Mucosa of rectum (tissue), 2 donors: ENCODE results near the gene EIF3B.
"Not testable (repeated sequence)": the region's sequence is repeated elsewhere in the genome, so short reads cannot be mapped to it uniquely, and the experiment has no call there.

Experiments used
- H3K27ac ChIP-seq, 2 donors: one replicate each; pipeline ENCODE4 v1.7.0; 2013; ENCODE audit warnings: inconsistent platforms in 2 of 2, low read depth in 2 of 2, low read length in 2 of 2
- H3K27me3 ChIP-seq, 2 donors: one replicate each; pipeline ENCODE4 v1.7.0; 2013; ENCODE audit warnings: low read length in 2 of 2; ENCODE audit not compliant: control insufficient read depth in 2 of 2, insufficient read depth in 2 of 2
- H3K36me3 ChIP-seq, 2 donors: one replicate each; pipeline ENCODE4 v1.7.0; 2013; ENCODE audit warnings: low read length in 2 of 2; ENCODE audit not compliant: control insufficient read depth in 2 of 2, insufficient read depth in 2 of 2
- H3K4me1 ChIP-seq, 2 donors: one replicate each; pipeline ENCODE4 v1.7.0; 2013; ENCODE audit warnings: low read length in 2 of 2, mild to moderate bottlenecking in 1 of 2; ENCODE audit not compliant: control insufficient read depth in 2 of 2, insufficient read depth in 2 of 2
- H3K4me3 ChIP-seq, 2 donors: one replicate each; pipeline ENCODE4 v1.7.0; 2013; ENCODE audit warnings: low read length in 2 of 2
- H3K9ac ChIP-seq, 2 donors: one replicate each; pipeline ENCODE4 v1.7.0; 2013; ENCODE audit warnings: low read length in 2 of 2, low read depth in 1 of 2, mild to moderate bottlenecking in 1 of 2
- H3K9me3 ChIP-seq, 2 donors: one replicate each; pipeline ENCODE4 v1.7.0; 2013; ENCODE audit warnings: low read length in 2 of 2; ENCODE audit not compliant: control insufficient read depth in 2 of 2
- donor health status: healthy.
- donor health status: Normal muscosa, but diverticular disease.

Gene EIF3B

GRCh38 chr7:2383543-2384274 is 29.1 kb downstream of the EIF3B start:
- H3K4me1 ChIP-seq = no peaks in the 10 kb centered on the region
- peaks cover 28 to 30% of the 10 kb centered on the region in 2 donors for H3K36me3 ChIP-seq
- no peak overlapping the region for H3K4me3 ChIP-seq
- no peaks in the 10 kb centered on the region for H3K27me3 ChIP-seq
- no peak overlapping the region for H3K9ac ChIP-seq
- no peaks in the 10 kb centered on the region for H3K9me3 ChIP-seq
- no peak overlapping the region for H3K27ac ChIP-seq

GRCh38 chr7:2384354-2385243 is 30.0 kb downstream of the EIF3B start:
- no peak overlapping the region for H3K27ac ChIP-seq
- H3K9me3 ChIP-seq = no peaks in the 10 kb centered on the region
- no peaks in the 10 kb centered on the region for H3K4me1 ChIP-seq
- H3K36me3 ChIP-seq = peaks cover 19 to 21% of the 10 kb centered on the region in 2 donors
- no peak overlapping the region for H3K4me3 ChIP-seq
- no peaks in the 10 kb centered on the region for H3K27me3 ChIP-seq
- no peak overlapping the region for H3K9ac ChIP-seq

GRCh38 chr7:2386122-2386521 is 31.5 kb downstream of the EIF3B start:
- not testable (repeated sequence) for H3K4me3 ChIP-seq, H3K27ac ChIP-seq, H3K9me3 ChIP-seq, H3K9ac ChIP-seq, H3K27me3 ChIP-seq, H3K36me3 ChIP-seq, H3K4me1 ChIP-seq

DNA sequence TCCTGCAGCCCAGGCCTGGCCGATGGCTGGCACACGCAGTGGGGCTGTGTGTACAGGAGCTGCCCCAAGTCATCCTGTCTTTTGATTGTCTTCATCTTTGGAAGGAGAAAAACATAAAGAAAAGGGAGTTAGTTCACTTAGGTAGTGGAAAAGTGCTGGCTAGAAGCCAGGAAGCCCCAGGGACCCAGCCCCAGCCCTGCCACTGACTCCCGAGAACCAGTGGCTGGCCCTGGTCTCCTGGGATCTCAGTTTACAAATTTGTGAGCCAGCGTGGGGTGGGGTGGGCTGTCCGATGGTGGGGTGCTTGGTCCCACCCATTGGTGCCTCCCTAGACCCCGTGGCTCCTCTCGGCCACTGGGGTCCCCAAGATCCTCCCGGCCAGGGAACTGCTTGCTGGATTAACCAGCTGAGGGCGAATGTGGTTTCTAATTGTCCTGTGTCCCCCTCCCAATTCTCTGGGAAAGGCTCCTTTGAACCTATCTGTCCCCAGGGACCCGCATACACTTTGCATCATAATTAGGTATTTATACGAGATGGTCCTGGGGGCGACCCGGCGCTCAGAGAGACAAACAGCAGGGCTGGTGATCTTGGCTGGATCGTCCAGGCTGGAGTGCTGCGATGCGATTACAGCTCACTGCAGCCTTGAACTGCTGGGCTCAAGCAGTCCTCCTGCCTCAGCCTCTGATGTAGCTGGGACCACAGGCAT is 32.5 kb downstream of the EIF3B start:
- Histone ChIP-seq H3K27me3 (no peaks in the 10 kb centered on the region), H3K9ac (no peak overlapping the region), H3K36me3 (peaks cover 0 to 1% of the 10 kb centered on the region in 2 donors), H3K9me3 (no peaks in the 10 kb centered on the region), H3K27ac (no peak overlapping the region), H3K4me3 (no peak overlapping the region), H3K4me1 (no peaks in the 10 kb centered on the region)

GRCh38 chr7:2387897-2388636 is 33.4 kb downstream of the EIF3B start:
- Histone ChIP-seq H3K9ac (no peak overlapping the region), H3K27ac (no peak overlapping the region), H3K36me3 (no peaks in the 10 kb centered on the region), H3K4me3 (no peak overlapping the region), H3K9me3 (no peaks in the 10 kb centered on the region), H3K4me1 (no peaks in the 10 kb centered on the region), H3K27me3 (no peaks in the 10 kb centered on the region)

DNA sequence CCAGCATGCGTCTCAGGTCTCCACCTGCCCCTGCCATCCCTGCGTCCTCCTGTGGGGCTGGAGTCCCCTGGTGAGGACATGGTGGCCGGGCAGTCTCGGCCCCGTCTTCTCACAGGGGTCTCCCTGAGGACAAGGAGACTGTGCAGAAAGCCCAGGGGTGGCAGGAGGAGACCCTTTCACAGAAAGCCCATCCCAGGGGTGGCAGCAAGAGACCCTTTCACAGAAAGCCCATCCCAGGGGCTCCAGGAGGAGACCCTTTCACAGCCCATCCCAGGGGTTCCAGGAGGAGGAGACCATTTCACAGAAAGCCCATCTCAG is 34.0 kb downstream of the EIF3B start:
- Histone ChIP-seq H3K9me3 (no peaks in the 10 kb centered on the region), H3K9ac (no peak overlapping the region), H3K27ac (no peak overlapping the region), H3K27me3 (no peaks in the 10 kb centered on the region), H3K4me1 (no peaks in the 10 kb centered on the region), H3K4me3 (no peak overlapping the region), H3K36me3 (no peaks in the 10 kb centered on the region)

GRCh38 chr7:2390020-2390816 is 35.6 kb downstream of the EIF3B start:
- H3K9ac ChIP-seq, H3K36me3 ChIP-seq, H3K27me3 ChIP-seq, H3K27ac ChIP-seq, H3K4me1 ChIP-seq, H3K9me3 ChIP-seq, H3K4me3 ChIP-seq: not testable (repeated sequence)

DNA sequence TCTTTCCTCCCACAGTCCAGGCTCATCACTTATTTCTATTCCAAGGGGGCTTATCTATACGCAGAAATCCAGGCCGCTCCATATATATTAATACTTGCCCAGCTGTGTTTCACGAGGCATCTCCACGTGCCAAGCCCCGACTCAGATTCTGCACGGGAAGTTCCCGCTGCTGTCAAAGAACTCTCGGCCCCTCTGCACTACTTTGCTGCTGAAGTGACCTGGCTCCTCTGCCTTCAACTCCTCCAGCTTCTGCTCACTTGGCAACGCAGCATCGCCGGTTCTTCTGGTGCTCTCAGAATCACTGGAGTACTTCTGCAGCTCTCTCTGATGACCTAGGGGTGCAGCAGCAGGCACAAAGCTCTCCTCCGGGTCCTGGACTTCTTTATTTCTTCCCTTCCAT is 39.1 kb downstream of the EIF3B start:
- no peaks in the 10 kb centered on the region for H3K36me3 ChIP-seq
- H3K9ac ChIP-seq = no peak overlapping the region
- H3K27me3 ChIP-seq = no peaks in the 10 kb centered on the region
- no peak overlapping the region for H3K27ac ChIP-seq
- no peaks in the 10 kb centered on the region for H3K4me1 ChIP-seq
- no peak overlapping the region for H3K4me3 ChIP-seq
- H3K9me3 ChIP-seq = no peaks in the 10 kb centered on the region

GRCh38 chr7:2394566-2395082 is 40.0 kb downstream of the EIF3B start:
- Histone ChIP-seq H3K36me3 (no peaks in the 10 kb centered on the region), H3K9ac (no peak overlapping the region), H3K9me3 (no peaks in the 10 kb centered on the region), H3K27me3 (no peaks in the 10 kb centered on the region), H3K27ac (no peak overlapping the region), H3K4me3 (no peak overlapping the region), H3K4me1 (peaks cover 0 to 1% of the 10 kb centered on the region in 2 donors)
